ENCODE data around the gene LACC1. TPM values are rescaled to one million over a fixed set of nuclear protein-coding genes. Genes with fewer than 3 reads are reported as not detected.

The LACC1 gene
- total RNA-seq, 1 donor, result 22.9 TPM

DNA sequence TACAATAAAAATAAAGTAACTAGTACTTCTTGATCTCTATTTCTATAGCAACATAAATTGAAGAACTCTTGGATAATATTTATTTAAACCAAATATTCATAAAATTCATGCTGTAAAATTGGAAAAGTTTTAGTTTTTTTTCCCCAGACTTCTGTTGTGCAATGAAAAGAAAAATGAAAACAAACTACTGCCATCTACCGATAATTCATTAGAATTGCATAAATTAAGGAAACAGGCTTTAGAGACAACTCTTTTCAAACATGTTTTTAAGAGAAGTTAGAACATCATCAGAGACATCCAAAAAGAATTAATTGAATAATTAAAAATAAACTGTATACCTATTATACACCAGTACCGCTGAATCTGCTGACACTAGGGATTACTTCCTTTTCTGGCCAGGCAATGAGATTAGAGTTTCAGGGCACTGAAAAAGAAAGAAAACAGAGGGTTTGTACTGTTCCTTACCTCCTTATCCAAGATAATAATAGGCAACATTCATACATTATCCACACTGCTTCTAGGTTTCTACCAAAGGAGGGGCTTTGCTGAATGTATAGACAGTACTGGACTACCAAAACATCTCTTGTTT, 5.1 kb upstream of the LACC1 start:
- no peak overlapping the region for H3K4me3 ChIP-seq (ENCODE audit: low read depth, low read length)
- peak; percentile 68 for DNase-seq (ENCODE audit: low read depth)
- TF ChIP-seq, protein P1, sequence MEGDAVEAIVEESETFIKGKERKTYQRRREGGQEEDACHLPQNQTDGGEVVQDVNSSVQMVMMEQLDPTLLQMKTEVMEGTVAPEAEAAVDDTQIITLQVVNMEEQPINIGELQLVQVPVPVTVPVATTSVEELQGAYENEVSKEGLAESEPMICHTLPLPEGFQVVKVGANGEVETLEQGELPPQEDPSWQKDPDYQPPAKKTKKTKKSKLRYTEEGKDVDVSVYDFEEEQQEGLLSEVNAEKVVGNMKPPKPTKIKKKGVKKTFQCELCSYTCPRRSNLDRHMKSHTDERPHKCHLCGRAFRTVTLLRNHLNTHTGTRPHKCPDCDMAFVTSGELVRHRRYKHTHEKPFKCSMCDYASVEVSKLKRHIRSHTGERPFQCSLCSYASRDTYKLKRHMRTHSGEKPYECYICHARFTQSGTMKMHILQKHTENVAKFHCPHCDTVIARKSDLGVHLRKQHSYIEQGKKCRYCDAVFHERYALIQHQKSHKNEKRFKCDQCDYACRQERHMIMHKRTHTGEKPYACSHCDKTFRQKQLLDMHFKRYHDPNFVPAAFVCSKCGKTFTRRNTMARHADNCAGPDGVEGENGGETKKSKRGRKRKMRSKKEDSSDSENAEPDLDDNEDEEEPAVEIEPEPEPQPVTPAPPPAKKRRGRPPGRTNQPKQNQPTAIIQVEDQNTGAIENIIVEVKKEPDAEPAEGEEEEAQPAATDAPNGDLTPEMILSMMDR (IDR thresholded peaks at IDR 0.05; ENCODE audit: insufficient read depth, low read length), result peak; percentile 53

DNA sequence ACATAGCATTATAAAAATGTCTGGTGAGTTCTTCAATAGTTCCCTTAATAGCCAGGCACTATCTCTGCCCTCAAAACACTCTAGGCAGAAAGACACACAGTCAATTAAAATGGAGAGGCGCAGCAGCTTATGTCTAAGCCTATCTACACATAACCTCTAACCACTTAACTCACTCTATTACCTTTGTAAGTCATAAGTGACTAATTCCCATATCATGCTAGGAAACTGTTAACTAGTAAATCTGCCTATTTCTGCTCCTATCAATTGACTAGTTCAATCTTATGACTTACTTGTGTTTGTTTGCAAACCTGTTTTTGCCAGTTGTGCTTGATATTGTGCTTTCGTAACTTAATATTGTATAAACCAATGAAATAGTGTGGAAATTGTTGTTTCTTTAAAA, 3.3 kb upstream of the LACC1 start:
- no peak overlapping the region for H3K4me3 ChIP-seq (ENCODE audit: low read depth, low read length)
- TF ChIP-seq, protein P1 (IDR thresholded peaks at IDR 0.05; ENCODE audit: insufficient read depth, low read length), result no peak
- DNase-seq (ENCODE audit: low read depth), result no peak

DNA sequence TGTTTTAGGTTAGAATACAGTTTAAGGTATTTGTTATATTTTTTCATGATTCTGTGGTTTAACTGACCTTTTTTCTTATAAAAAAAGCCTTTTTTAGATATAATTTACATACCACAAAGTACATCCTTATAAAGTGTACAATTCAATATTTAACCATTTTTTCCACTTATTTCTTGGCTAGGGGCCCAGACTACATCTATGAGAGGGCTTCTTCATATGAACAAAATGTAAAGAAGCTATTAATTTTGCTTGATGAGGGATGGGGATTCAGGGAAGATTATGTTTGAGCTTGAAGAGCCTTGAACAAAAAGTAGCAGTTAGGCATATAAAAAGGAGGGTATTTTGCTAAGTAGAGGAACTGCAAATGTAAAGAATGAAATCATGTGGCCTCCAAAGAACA, 2.4 kb upstream of the LACC1 start:
- DNase-seq (ENCODE audit: low read depth), result no peak
- TF ChIP-seq, protein P1 (IDR thresholded peaks at IDR 0.05; ENCODE audit: insufficient read depth, low read length), result no peak
- H3K4me3 ChIP-seq (ENCODE audit: low read depth, low read length), result no peak overlapping the region

DNA sequence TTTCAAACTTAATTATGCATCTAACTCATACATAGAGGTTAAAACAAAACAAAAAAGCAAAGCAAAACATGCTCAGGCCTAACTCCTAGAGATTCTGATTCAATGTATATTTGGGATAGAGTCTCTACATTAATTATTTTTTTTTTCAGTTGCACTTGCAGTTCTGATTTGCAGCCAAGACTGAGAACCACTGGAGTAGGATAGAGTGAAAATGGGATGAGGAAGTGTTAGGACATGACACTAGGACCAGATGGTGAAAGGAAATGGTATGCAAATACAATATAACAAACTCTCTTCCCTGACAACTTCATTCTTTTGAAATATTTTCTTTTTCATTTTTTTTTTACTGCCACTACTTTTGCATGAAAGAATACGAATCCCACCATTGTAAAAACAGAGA, 1.9 kb upstream of the LACC1 start:
- H3K4me3 ChIP-seq (ENCODE audit: low read depth, low read length), result no peak overlapping the region
- no peak for DNase-seq (ENCODE audit: low read depth)
- TF ChIP-seq, protein P1 (IDR thresholded peaks at IDR 0.05; ENCODE audit: insufficient read depth, low read length), result no peak

DNA sequence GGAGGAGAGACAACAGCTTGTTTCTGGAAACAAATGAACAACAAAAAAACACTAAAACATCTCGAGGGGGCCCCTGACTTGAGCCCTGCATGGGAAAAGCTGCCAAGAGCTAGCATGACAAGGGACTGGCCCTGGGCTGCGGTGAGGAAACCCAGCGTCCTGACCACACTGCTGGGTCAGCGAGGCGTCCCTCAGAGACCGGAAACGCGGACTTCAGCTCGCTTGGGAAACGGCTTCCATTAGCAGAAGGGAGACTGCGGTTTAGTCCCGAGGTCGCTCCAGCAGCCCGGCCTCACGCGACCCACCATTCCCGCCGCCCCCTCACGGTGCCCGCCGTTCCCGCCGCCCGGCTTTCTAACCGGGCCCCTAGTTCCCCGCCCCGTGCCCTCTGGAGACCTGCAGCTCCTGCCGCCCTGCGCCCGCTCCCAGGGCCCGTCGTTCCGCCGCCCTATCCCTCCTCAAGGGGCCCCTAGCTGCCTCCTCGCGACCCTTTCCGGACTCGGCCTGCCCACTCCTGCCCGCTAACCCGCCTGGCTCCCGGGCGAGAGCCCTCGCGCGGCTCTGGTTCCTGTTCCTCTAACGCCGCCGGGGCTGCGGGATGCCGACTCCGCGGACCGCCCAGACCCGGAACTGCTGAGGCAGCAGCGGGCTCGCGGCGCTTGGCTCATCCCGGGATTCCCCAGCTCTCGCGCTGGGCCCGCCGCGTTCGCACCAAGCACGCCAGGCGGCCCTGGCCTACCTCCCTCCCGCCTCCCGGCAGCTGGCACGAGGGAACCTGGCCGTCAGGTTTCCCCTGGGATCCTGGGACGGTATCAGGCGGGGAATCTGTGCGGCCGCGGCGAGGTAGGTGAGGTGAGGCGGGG, 581 bp upstream of the LACC1 start, which contains the start of gene CCDC122:
CCDC122 (minus strand) TSS at position 849 of the 863 bp plus-strand sequence. CDS start 10,364 bp downstream, outside the sequence.
- DNase-seq (ENCODE audit: low read depth), result peak; percentile 76
- TF ChIP-seq, protein P1 (IDR thresholded peaks at IDR 0.05; ENCODE audit: insufficient read depth, low read length), result no peak
- H3K4me3 ChIP-seq (ENCODE audit: low read depth, low read length), result peak within 1 kb of the TSS; percentile 79

DNA sequence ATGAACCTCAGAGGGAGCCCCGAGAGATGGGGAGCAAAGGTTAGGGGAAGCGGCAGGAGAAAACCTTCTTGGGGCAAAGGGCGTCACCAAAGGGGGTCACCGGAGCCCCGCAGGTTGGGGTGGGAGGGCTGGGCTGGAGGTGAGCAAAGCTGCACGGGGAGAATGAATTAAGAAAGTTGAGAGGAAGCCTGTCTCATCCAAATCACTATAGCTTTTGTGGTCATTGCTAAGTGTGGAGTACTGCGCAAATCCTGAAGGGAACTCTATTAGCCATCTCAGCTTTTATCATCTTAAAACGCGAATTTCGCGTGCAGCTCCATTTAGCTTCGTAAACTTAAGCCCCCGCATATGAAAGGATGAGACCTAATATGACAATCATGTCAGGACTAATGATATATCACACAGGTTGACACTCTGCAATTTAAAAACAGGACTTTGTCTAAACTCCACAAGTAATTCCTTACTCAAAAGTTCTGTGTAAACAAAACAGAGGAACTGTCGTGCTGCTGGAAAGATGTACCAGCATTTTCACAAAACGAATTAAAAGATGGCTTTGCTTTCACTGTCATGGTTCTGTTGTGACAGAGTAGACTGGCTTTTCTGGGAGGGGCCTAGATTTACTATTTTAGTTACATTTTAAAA, 631 bp downstream of the LACC1 start:
- TF ChIP-seq, protein P1 (IDR thresholded peaks at IDR 0.05; ENCODE audit: insufficient read depth, low read length), result no peak
- DNase-seq (ENCODE audit: low read depth), result no peak
- peak overlapping the region; percentile 79 for H3K4me3 ChIP-seq (ENCODE audit: low read depth, low read length)
